Keratinocyte (primary cell): ENCODE measurements around the gene COX4I1. TPM values are rescaled to one million over a fixed set of nuclear protein-coding genes. Genes with fewer than 3 reads are reported as not detected.
A peak's percentile ranks its signal among the peaks of the same experiment; 100 is the strongest.

Source experiments
- DNase-seq: peaks from one replicate; pipeline ENCODE4 v3.0.0-alpha.2; 2011; ENCODE audit warnings: low read depth, missing footprints, low spot score
- FAIRE-seq: peaks from 2 replicates; lab custom pipeline; 2011; peaks lifted over from hg19 to GRCh38; lab: Jason Lieb, UNC
- H2AFZ ChIP-seq: 2 replicates; pipeline ENCODE4 v1.6.0; 2012; ENCODE audit warnings: low read length, control low read depth, inconsistent platforms; ENCODE audit not compliant: control insufficient read depth
- H3K27ac ChIP-seq: 2 replicates; pipeline ENCODE4 v1.5.1; 2011; ENCODE audit warnings: low read length; ENCODE audit not compliant: control insufficient read depth, insufficient read depth
- H3K27me3 ChIP-seq: 3 replicates; pipeline ENCODE4 v1.6.0; 2011; ENCODE audit warnings: low read length; ENCODE audit not compliant: control insufficient read depth, insufficient read depth; ENCODE audit errors: extremely low read depth
- H3K36me3 ChIP-seq, 2 experiments: 2 replicates in 1 of 2; 3 replicates in 1 of 2; pipeline ENCODE4 v1.5.1; 2011; ENCODE audit warnings: low read length in 2 of 2, mild to moderate bottlenecking in 1 of 2; ENCODE audit not compliant: control insufficient read depth in 2 of 2, insufficient read depth in 2 of 2; ENCODE audit errors: extremely low read depth in 1 of 2
- H3K4me1 ChIP-seq: 3 replicates; pipeline ENCODE4 v1.5.1; 2011; ENCODE audit warnings: low read length; ENCODE audit not compliant: control insufficient read depth, insufficient read depth; ENCODE audit errors: extremely low read depth
- H3K4me2 ChIP-seq: 3 replicates; pipeline ENCODE4 v1.6.0; 2011; ENCODE audit warnings: low read depth, low read length; ENCODE audit not compliant: control insufficient read depth, insufficient read depth; ENCODE audit errors: extremely low read depth
- H3K4me3 ChIP-seq, 3 experiments: fragments of 200-600 bp in 1 of 3; sonication (generic) in 1 of 3; 2 replicates in 2 of 3; 3 replicates in 1 of 3; pipeline ENCODE4 v1.5.1; 2011 to 2016; ENCODE audit warnings: low read length in 3 of 3, mild to moderate bottlenecking in 3 of 3, control low read depth in 2 of 3, inconsistent platforms in 1 of 3, low read depth in 1 of 3, mixed read lengths in 1 of 3, mixed run types in 1 of 3, moderate library complexity in 1 of 3; ENCODE audit not compliant: control insufficient read depth in 2 of 3, insufficient read depth in 2 of 3; ENCODE audit errors: extremely low read depth in 1 of 3
- H3K79me2 ChIP-seq: 2 replicates; pipeline ENCODE4 v1.6.0; 2012; ENCODE audit warnings: low read length; ENCODE audit not compliant: control insufficient read depth, insufficient read depth
- H3K9ac ChIP-seq: 3 replicates; pipeline ENCODE4 v1.6.0; 2011; ENCODE audit warnings: low read length; ENCODE audit not compliant: control insufficient read depth, insufficient read depth; ENCODE audit errors: extremely low read depth
- H3K9me1 ChIP-seq: 3 replicates; pipeline ENCODE4 v1.6.0; 2011; ENCODE audit warnings: low read length; ENCODE audit not compliant: control insufficient read depth, insufficient read depth; ENCODE audit errors: extremely low read depth
- H3K9me3 ChIP-seq: 2 replicates; pipeline ENCODE4 v1.5.1; 2012; ENCODE audit warnings: low read depth, low read length; ENCODE audit not compliant: control insufficient read depth
- H4K20me1 ChIP-seq: 3 replicates; pipeline ENCODE4 v1.6.0; 2011; ENCODE audit warnings: low read length; ENCODE audit not compliant: control insufficient read depth, insufficient read depth; ENCODE audit errors: extremely low read depth
- EZH2 ChIP-seq: IDR thresholded peaks from one replicate; pipeline ENCODE4 v1.6.1; 2012; ENCODE audit warnings: inconsistent platforms, mild to moderate bottlenecking, low read length, moderate library complexity
- dilution Hi-C: fragments of 300-500 bp; cut with MboI; formaldehyde crosslinking; loops from one replicate; pipeline ENCODE4 v1.7.0; 2020; ENCODE audit warnings: low sequenced_read_pairs; ENCODE audit not compliant: extremely low pct_ligation_motif_present
- polyA plus RNA-seq, 5 experiments: library from polyadenylated mRNA; depleted of rRNA in 3 of 5; stranded (reverse) in 3 of 5; stranded (forward) in 1 of 5; unstranded in 1 of 5; fragments of >200 nt; gene quantifications; 1 replicate in 1 of 5; 2 replicates in 3 of 5; 3 replicates in 1 of 5; pipeline versions ENCODE4 v1.2.1 to v1.2.3, GENCODE V29; 2011 to 2012; ENCODE audit warnings: missing spikeins in 2 of 5, low read depth in 1 of 5, low replicate concordance in 1 of 5
- TF ChIP-seq, protein P1 (sequence below), 3 experiments: IDR thresholded peaks in 1 of 3; conservative IDR thresholded peaks in 1 of 3; optimal IDR thresholded peaks in 1 of 3; 2 replicates in 2 of 3; 3 replicates in 1 of 3; pipeline versions ENCODE3 to v1.5.1; 2011; ENCODE audit warnings: low read length in 3 of 3, mild to moderate bottlenecking in 3 of 3, moderate library complexity in 2 of 3, control low read depth in 1 of 3, inconsistent platforms in 1 of 3; ENCODE audit not compliant: insufficient read depth in 2 of 3; ENCODE audit errors: extremely low read depth in 1 of 3

The COX4I1 gene
- polyA plus RNA-seq, 1 donor (not counting 4 experiments of a cell fraction or from before 2014, with no cell fraction given): 809 TPM

DNA sequence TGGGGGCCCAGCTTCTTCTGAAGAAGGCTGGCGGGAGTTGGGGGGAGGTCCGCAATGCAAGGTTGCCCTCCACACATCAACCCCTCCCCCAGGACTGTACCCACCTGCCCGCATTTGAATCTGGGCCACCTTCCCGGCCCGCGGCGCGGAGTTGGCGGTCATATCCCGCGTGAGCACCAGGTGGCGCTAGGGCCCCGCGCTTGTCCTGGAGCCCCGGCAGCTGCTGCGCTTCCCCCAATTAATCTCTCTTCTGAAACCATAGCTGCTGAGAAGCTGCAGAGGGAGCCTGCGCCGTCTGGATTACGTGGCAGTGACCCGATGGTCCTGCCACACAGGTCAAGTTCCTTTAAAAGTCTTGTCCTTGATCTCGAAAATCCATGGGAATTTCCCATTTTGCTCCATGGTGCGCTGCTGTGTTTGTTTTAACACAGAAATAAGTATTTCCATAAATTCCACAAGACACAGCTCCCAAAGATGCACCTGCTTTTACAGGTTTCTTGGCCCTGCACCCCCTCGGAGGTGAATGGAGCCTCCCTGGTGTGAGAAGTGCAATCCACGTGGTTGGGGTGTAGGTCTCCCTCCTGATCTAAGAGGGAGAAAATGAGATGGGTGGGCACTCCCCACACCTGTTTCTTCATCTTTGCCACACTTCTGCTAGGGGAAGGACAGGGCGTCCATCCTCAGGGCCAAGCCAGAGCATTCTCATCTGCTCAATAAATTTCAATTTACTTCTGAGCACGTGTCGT lies 22.1 kb downstream of the COX4I1 start:
- H3K4me2 ChIP-seq: no peak overlapping the region

DNA sequence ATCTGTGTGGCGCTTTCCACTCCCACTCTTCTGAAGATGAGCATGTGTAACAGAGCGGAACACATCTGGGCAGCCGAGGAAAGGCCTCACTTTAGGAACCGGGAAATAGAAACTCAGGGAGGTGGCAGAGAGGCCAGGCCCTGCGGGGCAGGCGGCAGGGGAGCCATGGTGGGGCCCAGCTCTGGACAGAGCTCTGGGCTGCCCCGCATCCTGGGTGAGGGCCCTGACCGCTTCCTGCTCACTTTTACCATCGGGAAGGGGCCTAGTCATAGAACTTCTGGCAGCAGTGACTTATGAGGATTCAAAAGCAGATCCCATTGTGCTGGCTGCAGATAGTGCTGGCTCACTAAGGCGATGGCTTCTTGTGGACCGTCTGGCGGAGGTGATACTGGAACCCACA lies 22.6 kb downstream of the COX4I1 start:
- Histone ChIP-seq H3K27me3 (peaks cover 9% of the 10 kb centered on the region), H2AFZ (no peak overlapping the region), H3K4me2 (no peak overlapping the region), H3K9me1 (no peaks in the 10 kb centered on the region), H3K9ac (no peak overlapping the region), H4K20me1 (no peaks in the 10 kb centered on the region), H3K4me1 (no peaks in the 10 kb centered on the region), H3K27ac (no peak overlapping the region), H3K4me3 (no peak overlapping the region), H3K79me2 (no peaks in the 10 kb centered on the region), H3K9me3 (peaks cover 2% of the 10 kb centered on the region), H3K36me3 (no peaks in the 10 kb centered on the region)
- TF ChIP-seq, protein P1, sequence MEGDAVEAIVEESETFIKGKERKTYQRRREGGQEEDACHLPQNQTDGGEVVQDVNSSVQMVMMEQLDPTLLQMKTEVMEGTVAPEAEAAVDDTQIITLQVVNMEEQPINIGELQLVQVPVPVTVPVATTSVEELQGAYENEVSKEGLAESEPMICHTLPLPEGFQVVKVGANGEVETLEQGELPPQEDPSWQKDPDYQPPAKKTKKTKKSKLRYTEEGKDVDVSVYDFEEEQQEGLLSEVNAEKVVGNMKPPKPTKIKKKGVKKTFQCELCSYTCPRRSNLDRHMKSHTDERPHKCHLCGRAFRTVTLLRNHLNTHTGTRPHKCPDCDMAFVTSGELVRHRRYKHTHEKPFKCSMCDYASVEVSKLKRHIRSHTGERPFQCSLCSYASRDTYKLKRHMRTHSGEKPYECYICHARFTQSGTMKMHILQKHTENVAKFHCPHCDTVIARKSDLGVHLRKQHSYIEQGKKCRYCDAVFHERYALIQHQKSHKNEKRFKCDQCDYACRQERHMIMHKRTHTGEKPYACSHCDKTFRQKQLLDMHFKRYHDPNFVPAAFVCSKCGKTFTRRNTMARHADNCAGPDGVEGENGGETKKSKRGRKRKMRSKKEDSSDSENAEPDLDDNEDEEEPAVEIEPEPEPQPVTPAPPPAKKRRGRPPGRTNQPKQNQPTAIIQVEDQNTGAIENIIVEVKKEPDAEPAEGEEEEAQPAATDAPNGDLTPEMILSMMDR (optimal IDR thresholded peaks at IDR 0.05 in 1 of 3, IDR thresholded peaks at IDR 0.05 in 1 of 3, conservative IDR thresholded peaks at IDR 0.05 in 1 of 3; ENCODE audit: extremely low read depth in 1 of 3, insufficient read depth in 2 of 3, low read length in 3 of 3): no peak
- no peak for TF ChIP-seq EZH2
- no peak for DNase-seq
- FAIRE-seq: no peak
- dilution Hi-C loops: no loop called here

More for the DNA sequence above, 22.1 kb downstream of the COX4I1 start:
- dilution Hi-C loops: no loop called here
- H3K4me1 ChIP-seq: no peaks in the 10 kb centered on the region
- no peaks in the 10 kb centered on the region for H3K9me1 ChIP-seq
- H3K9me3 ChIP-seq: peaks cover 2% of the 10 kb centered on the region
- no peak overlapping the region for H2AFZ ChIP-seq
- H3K27ac ChIP-seq: no peak overlapping the region
- no peak overlapping the region for H3K4me3 ChIP-seq
- TF ChIP-seq, protein P1 (optimal IDR thresholded peaks at IDR 0.05 in 1 of 3, IDR thresholded peaks at IDR 0.05 in 1 of 3, conservative IDR thresholded peaks at IDR 0.05 in 1 of 3; ENCODE audit: extremely low read depth in 1 of 3, insufficient read depth in 2 of 3, low read length in 3 of 3): peak; percentile 85 to 97 (median 92)
- no peak for TF ChIP-seq EZH2
- no peak for DNase-seq
- no peak overlapping the region for H3K9ac ChIP-seq
- H4K20me1 ChIP-seq: no peaks in the 10 kb centered on the region
- H3K79me2 ChIP-seq: no peaks in the 10 kb centered on the region
- H3K27me3 ChIP-seq: peaks cover 9% of the 10 kb centered on the region
- FAIRE-seq: no peak
- no peaks in the 10 kb centered on the region for H3K36me3 ChIP-seq
